NCI-H1436 treated with DMSO at 0.1 percent for 48 hours (cell line): ENCODE results near the gene INO80E.

Experiments
- DNase-seq: peaks from one replicate; lab custom pipeline; 2025; lab: John Stamatoyannopoulos, UW

INO80E gene

GRCh38 chr16:29975811-29976511, 20.1 kb upstream of the INO80E start:
- no peak for DNase-seq

GRCh38 chr16:29977063-29977825, 18.8 kb upstream of the INO80E start:
- DNase-seq = no peak

- no peak for DNase-seq
These were observed 18.0 kb upstream of the INO80E start for GRCh38 chr16:29978081-29978480.

GRCh38 chr16:29978564-29979270, 17.3 kb upstream of the INO80E start:
- no peak for DNase-seq

GRCh38 chr16:29982560-29983419, 13.3 kb upstream of the INO80E start:
- DNase-seq = no peak

- DNase-seq = no peak
These were observed 12.5 kb upstream of the INO80E start for GRCh38 chr16:29983420-29984136.

- DNase-seq = no peak
These were observed 11.8 kb upstream of the INO80E start for GRCh38 chr16:29984137-29984763.

- DNase-seq = no peak
These were observed 11.3 kb upstream of the INO80E start for GRCh38 chr16:29984764-29985147.

- no peak for DNase-seq
These were observed 10.7 kb upstream of the INO80E start for GRCh38 chr16:29985271-29985811.

GRCh38 chr16:29986231-29986630, 9.8 kb upstream of the INO80E start:
- DNase-seq = no peak

- DNase-seq = no peak
These were observed 9.1 kb upstream of the INO80E start for GRCh38 chr16:29986931-29987330.

- DNase-seq = no peak
These were observed 8.5 kb upstream of the INO80E start for GRCh38 chr16:29987371-29988085.

GRCh38 chr16:29988346-29989075, 7.5 kb upstream of the INO80E start:
- DNase-seq = no peak

- no peak for DNase-seq
These were observed 6.8 kb upstream of the INO80E start for GRCh38 chr16:29989111-29989858.

GRCh38 chr16:29990034-29990433, 6.0 kb upstream of the INO80E start:
- no peak for DNase-seq

- no peak for DNase-seq
These were observed 5.0 kb upstream of the INO80E start for GRCh38 chr16:29990883-29991570.

GRCh38 chr16:29991571-29991904, 4.5 kb upstream of the INO80E start:
- no peak for DNase-seq

GRCh38 chr16:29992344-29992967, 3.6 kb upstream of the INO80E start:
- DNase-seq = no peak
